K562 (cell line): Measurements from ENCODE around the gene PHLDA3. TPM values are rescaled to one million over a fixed set of nuclear protein-coding genes. Genes with fewer than 3 reads are reported as not detected.

Experiments
- MAX ChIP-seq: sonication (generic); formaldehyde crosslinking; IDR thresholded peaks from 2 replicates; pipeline ENCODE4 v1.9.0; 2022; ENCODE audit warnings: mild to moderate bottlenecking, missing genetic modification reagents
- NFE2 ChIP-seq: IDR thresholded peaks from 2 replicates; pipeline ENCODE4 v1.6.1; 2014; ENCODE audit warnings: antibody characterized with exemption, low read depth
- NR2C2 ChIP-seq, 2 experiments: fragments of 200-800 bp in 1 of 2; sonication (Bioruptor generic) in 1 of 2; sonication (generic) in 1 of 2; formaldehyde crosslinking in 1 of 2; IDR thresholded peaks; 2 replicates each; pipeline versions ENCODE4 v1.6.1 to v1.8.0; 2016 to 2022; ENCODE audit warnings: mild to moderate bottlenecking in 1 of 2, missing compliant biosample characterization in 1 of 2, missing genetic modification characterization in 1 of 2, missing genetic modification reagents in 1 of 2
- PBX2 ChIP-seq, 2 experiments: IDR thresholded peaks in 1 of 2; conservative IDR thresholded peaks in 1 of 2; 2 replicates each; pipeline ENCODE4 v1.6.1; 2016; ENCODE audit warnings: low read depth in 2 of 2, mild to moderate bottlenecking in 1 of 2, missing compliant biosample characterization in 1 of 2, missing genetic modification characterization in 1 of 2, moderate library complexity in 1 of 2
- PHB ChIP-seq: fragments of 250-450 bp; sonication (Bioruptor Pico); IDR thresholded peaks from 2 replicates; pipeline ENCODE4 v1.5.0; 2021
- STAT6 ChIP-seq: sonication (generic); formaldehyde crosslinking; IDR thresholded peaks from 2 replicates; pipeline ENCODE4 v1.8.1; 2023; ENCODE audit warnings: mild to moderate bottlenecking, missing genetic modification reagents
- TCF3 ChIP-seq: sonication (generic); formaldehyde crosslinking; IDR thresholded peaks from 2 replicates; pipeline ENCODE4 v1.4.0; 2020; ENCODE audit warnings: mild to moderate bottlenecking, missing genetic modification reagents
- polyA plus RNA-seq, 8 experiments: library from polyadenylated mRNA; depleted of rRNA in 4 of 8; stranded (reverse) in 5 of 8; unstranded in 3 of 8; fragments of >200 nt; fragmentation: Nextera tagmentation in 2 of 8; fragmentation: Illumina TruSeq in 1 of 8; extraction: Ambion mirVana in 2 of 8; extraction: Trizol in 1 of 8; gene quantifications; 2 replicates each; pipeline versions ENCODE4 v1.2.1 to v1.2.3, GENCODE V29; 2011 to 2014; ENCODE audit warnings: inconsistent platforms in 1 of 8, missing spikeins in 1 of 8
- total RNA-seq, 7 experiments: library from RNA; depleted of rRNA in 6 of 7; stranded (reverse); fragments of >200 nt in 6 of 7; fragmentation: Illumina TruSeq in 2 of 7; extraction: Trizol in 2 of 7; gene quantifications; 2 replicates each; pipeline versions ENCODE4 v1.2.1 to v1.2.3, GENCODE V29; 2011 to 2021; ENCODE audit warnings: low replicate concordance in 1 of 7

PHLDA3 gene
- total and polyA plus RNA-seq, 9 of the 15 experiments (the other 6 are each of a cell fraction or from before 2014, with no cell fraction given), result 0.11 to 0.27 TPM; not detected in 7

GRCh38 chr1:201486187-201486586, 17.2 kb upstream of the PHLDA3 start (continued):
- TF ChIP-seq NR2C2 (CRISPR knock-in tag; IDR thresholded peaks at IDR 0.05), result no peak
- TF ChIP-seq NR2C2 (tag; IDR thresholded peaks at IDR 0.05), result peak; percentile 57; the same call in 1 of the 2 replicates
- no peak for TF ChIP-seq PBX2 (CRISPR knock-in tag; IDR thresholded peaks at IDR 0.05; ENCODE audit: low read depth)
- TF ChIP-seq PBX2 (tag; conservative IDR thresholded peaks at IDR 0.05; ENCODE audit: low read depth), result peak; percentile 74
- TF ChIP-seq STAT6 (CRISPR knock-in tag), result no peak
- peak; percentile 53 for TF ChIP-seq TCF3 (CRISPR knock-in tag)
- no peak for TF ChIP-seq PHB (CRISPR knock-in tag)
- TF ChIP-seq MAX (CRISPR knock-in tag), result no peak
- no peak for TF ChIP-seq NFE2
- TF ChIP-seq, all 486 proteins: peak for 29
